ENCODE data around the gene DNAH12.
"Not testable (repeated sequence)": the region's sequence is repeated elsewhere in the genome, so short reads cannot be mapped to it uniquely, and the experiment has no call there.

DNAH12 gene

DNA sequence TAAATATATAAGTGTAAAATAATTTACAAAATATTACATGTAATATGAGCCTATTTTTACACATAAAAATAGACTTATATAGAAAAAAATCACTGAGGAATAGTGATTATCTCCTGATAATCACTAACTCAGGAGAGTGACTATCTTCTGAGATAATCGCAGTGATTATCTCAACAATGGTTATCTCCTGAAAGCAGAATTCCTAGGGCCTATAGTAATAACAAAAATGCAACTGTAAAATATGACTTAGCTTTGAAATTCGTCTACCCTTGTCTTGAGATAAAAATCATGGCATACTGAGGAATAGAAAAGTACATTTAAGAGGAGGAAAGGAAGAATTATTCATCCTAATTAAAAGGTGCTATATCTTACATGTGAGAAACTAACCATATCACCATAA lies 134.7 kb downstream of the DNAH12 start:
- no peak for DNase-seq

- DNase-seq: no peak
These were observed 141.5 kb downstream of the DNAH12 start for GRCh38 chr3:57402675-57403074.

DNA sequence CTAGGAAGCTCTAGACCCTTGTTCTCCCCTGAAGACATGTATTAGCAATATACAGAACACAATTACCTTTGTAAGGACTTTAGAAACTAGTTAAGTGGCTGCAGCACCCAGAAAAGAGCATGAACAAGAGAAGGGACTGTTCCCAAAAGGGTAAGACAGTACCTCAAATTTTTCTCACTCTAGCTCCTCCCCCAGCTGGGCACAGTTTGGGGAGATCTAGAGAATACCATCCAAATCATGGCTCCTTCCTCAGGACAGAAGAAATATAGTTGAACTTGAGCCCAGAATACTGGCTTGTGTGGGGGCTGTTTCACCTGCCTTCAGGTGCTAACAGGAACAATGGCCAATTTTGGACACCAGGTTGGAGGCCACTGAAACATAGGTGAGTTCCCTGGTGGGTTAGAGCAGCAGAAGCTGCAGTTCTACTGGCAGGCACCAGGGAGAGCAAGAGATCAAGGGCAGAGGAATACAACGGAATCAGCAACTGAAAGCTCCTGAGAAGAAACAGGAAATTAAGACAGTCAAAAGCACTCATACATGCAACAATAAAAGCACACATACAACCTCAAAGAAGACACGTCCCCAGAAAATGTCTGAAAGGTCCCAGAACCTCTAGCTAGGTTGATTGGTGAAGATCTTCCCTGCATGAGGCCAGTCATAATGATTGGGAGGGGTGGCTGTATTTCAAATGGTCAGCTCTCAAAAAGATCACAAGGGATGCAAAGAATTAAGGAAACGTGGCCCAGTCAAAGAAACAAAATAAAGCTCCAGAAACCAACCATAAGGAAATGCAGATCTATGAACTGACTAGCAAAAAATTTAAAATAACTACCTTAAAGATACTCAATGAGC lies 146.7 kb downstream of the DNAH12 start:
- DNase-seq: peak; percentile 39

DNA sequence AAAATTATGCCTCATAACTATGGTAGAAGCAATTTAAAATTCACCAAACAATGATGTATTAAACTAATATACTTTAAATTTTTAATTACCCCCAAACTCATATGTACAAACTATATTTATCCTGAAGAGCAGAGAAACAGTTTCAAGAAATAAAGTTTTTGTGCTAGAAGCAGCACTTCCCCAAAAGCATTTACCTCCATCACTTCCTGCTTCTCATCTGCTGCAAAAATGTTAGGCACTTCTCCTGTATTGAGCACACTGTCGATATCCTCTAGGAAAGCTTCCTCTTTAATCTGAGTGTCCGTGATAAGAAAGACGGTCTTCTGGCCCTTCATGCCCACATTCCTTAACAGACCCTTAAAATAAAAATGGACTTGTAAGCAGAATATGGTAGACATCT lies 150.2 kb downstream of the DNAH12 start:
- no peak for DNase-seq

- no peak for DNase-seq
These were observed 152.4 kb downstream of the DNAH12 start for GRCh38 chr3:57391767-57392166.

DNA sequence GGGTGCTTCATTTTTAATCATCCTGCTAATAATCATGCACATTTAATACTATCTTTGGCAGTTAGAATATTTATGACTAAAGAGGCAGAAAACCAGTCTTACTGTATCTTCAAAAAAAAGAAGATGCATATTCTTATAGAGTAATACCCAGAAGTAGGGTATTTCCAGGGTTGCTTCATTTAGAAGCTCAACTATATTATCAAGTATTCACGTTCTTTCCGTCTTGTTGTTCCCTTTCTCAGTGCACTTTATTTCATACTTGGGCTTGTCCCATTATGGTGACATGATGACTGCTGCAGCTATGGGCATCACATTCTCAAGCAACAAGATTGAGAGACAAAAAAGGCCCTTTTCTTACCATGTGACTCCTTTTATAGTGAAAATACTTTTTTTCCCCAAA lies 154.9 kb downstream of the DNAH12 start:
- DNase-seq: no peak

- no peak for DNase-seq
These were observed 157.8 kb downstream of the DNAH12 start for GRCh38 chr3:57386307-57386706.

- DNase-seq: no peak
These were observed 158.6 kb downstream of the DNAH12 start for GRCh38 chr3:57385498-57385897.

- DNase-seq: no peak
These were observed 160.3 kb downstream of the DNAH12 start for GRCh38 chr3:57383838-57384237.

DNA sequence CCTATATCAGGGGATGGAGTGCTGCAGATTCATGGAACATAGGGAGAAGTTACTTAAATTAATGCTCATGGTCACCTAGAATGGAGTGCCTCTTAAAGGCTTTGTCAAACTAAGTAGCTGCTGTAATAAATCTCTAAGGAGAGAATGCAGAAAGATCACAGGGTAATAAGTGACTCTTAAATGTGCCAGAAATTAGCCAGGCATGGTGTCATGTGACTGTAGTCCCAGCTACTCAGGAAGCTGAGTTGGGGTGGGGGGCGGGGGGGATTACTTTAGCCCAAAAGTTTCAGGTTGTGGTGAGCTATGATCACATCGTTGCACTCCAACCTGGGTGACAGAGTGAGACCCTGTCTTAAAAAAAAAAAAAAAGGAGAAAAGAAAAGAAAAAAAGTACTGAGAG lies 160.7 kb downstream of the DNAH12 start:
- no peak for DNase-seq

DNA sequence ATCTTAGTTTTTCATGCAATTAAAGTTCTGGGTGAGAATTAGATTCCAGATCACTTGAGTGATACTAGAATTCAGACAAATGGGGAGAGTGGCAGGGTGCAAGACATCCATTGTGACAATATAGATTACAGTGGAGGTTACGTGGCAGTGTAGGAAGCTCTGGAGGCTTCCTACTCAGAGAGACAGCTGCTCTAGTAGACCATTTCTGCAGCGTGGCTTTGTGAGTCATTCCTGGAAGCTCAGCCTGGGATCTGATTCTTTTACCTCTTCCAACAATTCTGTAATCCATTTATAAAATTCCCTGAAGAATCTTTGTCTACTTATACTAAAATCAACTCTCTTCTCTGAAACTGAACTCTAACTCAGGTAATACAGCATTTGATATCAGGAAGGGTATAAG lies 161.2 kb downstream of the DNAH12 start:
- no peak for DNase-seq

DNA sequence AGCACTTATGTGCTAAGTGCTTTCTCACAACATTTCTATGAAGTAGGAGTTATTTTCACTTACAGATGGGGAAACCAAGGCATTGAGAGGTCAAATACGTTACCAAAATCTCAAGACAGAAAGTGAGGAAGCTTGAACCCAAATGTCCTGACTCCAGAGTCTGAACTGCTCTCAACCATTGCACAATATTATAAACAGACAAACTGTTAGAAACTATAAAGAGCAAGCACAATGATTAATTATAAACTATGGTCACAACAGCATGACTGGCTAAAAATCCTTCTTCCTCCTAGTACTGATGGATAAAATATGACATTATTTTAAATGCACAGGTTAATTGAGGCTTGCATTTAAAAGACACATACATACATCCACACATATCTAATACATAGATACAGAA lies 173.8 kb downstream of the DNAH12 start:
- no peak for DNase-seq

DNA sequence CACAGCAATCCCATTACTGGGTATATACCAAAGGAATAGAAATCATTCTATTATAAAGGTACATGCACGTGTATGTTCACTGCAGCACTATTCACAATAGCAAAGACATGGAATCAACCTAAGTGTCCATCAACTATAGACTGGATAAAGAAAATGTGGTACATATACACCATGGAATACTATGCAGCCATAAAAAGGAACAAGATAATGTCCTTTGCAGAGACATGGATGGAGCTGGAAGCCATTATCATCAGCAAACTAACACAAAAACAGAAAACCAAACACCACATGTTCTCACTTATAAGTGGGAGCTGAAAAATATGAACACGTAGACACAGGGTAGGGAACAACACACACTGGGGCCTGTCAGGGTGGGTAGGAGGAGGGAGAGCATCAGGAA lies 179.1 kb downstream of the DNAH12 start:
- not testable (repeated sequence) for DNase-seq

DNA sequence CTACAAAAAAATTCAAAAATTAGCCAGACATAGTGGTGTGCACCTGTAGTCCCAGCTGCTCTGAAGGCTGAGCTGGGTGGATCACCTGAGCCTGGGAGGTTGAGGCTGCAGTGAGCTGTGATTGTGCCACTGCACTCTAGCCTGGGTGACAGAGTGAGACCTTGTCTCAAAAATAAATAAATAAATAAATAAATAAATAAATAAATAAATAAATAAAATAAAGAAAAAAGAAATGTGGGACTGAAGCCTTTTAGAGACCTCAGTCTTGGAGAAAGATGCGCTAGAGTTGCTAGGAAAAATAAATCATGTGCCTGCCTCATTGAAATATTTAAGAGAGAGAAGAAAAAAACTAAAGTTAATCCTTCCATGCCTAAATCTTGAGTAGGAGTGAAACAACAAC lies 187.9 kb downstream of the DNAH12 start:
- not testable (repeated sequence) for DNase-seq

DNA sequence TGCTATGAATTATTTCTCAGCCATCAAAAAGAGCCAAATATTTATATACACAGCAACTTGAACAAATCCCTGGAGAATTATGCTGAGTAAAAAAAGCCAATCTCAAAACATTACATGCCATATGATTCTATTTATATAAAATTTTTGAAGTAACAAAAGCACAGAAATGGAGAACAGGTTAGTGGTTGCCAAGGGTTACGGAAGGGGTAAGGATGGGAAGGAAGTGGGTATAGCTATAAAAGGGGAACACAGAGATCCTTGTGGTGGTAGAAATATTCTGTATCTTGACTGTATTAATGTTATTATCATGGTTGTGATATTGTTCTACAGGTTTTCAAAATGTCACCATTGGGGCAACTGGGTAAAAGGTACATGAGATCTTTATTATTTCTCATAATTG lies 189.4 kb downstream of the DNAH12 start:
- no peak for DNase-seq

DNA sequence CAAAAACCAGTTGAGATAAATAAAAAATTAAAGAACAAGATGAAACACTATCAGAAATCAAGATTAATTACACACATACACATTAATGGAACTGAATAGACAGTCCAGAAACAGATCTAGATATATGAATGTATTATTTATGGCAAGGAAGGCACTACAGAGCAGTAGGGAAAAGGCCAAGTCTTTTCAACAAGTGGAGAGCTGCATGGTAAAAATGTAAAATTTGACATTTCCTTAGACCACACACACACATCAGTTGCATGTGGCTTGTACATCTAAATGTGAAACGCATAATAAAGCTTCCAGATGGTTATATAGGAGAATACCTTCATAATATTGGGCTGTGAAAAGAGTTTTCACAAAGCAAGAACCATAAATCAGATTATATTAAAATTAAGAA lies 193.9 kb downstream of the DNAH12 start:
- no peak for DNase-seq

DNA sequence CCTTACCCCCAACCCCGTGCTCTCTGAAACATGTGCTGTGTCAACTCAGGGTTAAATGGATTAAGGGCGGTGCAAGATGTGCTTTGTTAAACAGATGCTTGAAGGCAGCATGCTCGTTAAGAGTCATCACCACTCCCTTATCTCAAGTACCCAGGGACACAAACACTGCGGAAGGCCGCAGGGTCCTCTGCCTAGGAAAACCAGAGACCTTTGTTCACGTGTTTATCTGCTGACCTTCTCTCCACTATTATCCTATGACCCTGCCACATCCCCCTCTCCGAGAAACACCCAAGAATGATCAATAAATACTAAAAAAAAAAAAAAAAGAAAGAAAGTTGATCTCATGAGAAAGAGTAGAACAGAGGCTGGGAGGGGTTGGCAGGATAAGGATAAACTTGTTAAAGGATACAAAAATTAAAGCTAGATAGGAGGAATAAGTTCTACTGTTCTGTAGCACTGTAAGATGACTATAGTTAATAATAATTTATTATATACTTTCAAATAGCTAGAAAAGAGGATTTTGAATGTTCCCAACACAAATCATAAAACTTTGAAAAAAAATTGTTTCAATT lies 205.0 kb downstream of the DNAH12 start:
- DNase-seq: not testable (repeated sequence)

GRCh38 chr3:57338272-57339070 lies 205.7 kb downstream of the DNAH12 start:
- not testable (repeated sequence) for DNase-seq

DNA sequence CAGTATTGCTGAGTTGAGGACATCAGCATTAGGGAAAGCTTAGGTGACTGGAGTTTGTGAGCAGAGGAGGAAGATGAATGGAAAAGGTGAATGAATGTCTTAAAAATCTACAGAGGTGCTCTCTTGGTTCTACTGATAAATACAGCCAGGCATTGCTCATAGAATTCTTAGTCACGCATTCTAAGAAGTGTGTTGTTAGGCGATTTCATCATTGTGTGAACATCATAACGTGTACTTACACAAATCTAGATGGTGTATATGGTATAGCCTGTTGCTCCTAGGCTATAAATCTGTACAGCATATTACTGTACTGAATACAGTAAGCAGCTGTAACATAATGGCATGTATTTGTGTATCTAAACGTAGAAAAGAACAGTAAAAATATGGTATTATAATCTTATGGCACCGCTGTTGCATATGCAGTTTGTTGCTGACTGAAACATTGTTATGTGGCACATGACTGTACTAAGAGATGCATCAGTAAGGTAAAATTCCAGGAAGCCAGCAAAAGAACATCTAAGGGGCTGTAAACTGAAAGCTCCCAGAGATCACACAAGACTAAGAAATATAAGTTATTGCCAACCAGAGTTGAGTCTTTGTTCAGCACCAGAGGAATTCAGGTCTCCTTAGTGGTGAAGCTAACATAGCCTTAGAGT lies 208.7 kb downstream of the DNAH12 start:
- no peak for DNase-seq

DNA sequence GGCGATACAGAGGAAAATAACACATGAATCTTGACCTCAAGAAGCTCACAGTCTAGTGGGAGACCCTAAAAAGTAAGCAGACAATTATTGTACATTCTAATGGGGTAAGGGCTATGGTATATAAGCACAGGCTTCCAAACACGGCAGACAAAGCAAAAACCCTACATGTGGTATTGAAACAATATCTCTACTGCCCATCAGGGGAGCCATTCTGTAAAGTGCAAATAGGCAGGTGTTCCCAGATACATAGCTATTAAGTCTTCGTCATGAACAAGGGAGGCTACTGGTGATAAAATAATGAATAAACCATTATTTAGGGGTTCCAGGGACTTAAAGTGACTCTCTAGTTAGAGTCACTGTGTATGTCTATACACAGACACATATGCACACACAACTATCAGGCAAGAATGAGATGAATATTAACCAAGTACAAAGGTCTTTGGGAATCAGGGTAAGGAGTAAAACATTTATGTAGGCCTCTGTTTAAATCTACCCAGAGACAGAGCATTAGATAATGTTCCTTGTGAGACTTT lies 213.0 kb downstream of the DNAH12 start:
- DNase-seq: no peak

- not testable (repeated sequence) for DNase-seq
These were observed 217.6 kb downstream of the DNAH12 start for GRCh38 chr3:57326498-57326897.

GRCh38 chr3:57314204-57314603 lies 229.9 kb downstream of the DNAH12 start:
- no peak for DNase-seq

DNA sequence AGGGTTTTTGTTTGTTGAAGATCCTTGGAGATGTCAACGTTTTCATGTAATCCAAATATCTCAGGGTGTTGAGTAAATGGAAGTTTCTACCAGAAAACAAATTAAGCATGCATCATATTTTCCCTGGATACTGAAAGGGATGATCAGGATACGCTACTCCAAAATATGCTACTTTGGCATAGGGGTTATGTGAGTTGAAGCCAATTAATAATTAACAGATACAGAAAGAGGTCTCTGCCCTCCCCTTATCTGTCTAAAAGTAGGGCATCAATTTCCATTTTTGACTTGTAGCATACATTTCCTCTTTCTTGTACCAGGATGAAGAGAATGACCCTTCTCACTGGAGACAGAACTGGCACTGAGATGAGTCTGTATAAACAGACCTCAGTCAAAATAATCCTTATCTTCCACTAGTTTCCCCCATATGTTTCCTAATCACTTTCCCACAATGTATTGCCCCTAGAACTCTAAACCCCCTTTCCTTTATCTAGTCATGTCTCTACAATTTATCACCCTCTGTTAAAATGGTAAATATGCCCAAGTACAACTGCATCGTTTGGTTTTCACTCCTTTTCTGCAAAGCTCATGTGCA lies 234.3 kb downstream of the DNAH12 start:
- no peak for DNase-seq

All from NCI-H2029 (cell line).